Measurements from ENCODE around the gene ZMYM4. TPM values are rescaled to one million over a fixed set of nuclear protein-coding genes. Genes with fewer than 3 reads are reported as not detected.
A peak's percentile ranks its signal among the peaks of the same experiment; 100 is the strongest.

The ZMYM4 gene
- polyA plus RNA-seq, 1 experiment = 58.3 TPM

- no peak for DNase-seq (ENCODE audit: low read depth, low spot score)
- peak; percentile 29 for TF ChIP-seq CTCF (IDR thresholded peaks at IDR 0.05; ENCODE audit: low read depth, low read length)
- CTCF ChIA-PET = interaction anchor here (0.8 to 2.2 kb wide), 9 partner anchors 11 to 591 kb away, joined by 3 to 6 read pairs (median 3); no protein-coding TSS in a partner anchor
Measured at GRCh38 chr1:35443768-35444518, 175.4 kb downstream of the ZMYM4 start.

GRCh38 chr1:35444519-35444774 is 175.9 kb downstream of the ZMYM4 start:
- Histone ChIP-seq H3K27me3 (ENCODE audit: control insufficient read depth, insufficient read depth, low read length) (no peaks in the 10 kb centered on the region), H3K9me3 (ENCODE audit: control insufficient read depth, insufficient read depth, low read length) (no peaks in the 10 kb centered on the region), H3K27ac (ENCODE audit: low read depth, low read length) (no peak overlapping the region), H3K4me3 (ENCODE audit: low read depth, low read length) (no peak overlapping the region)
- ChIA-PET POLR2A (interaction anchor here (1.0 kb wide), 1 partner anchor 251 kb away, joined by 3 read pairs; the partner anchor contains the start of gene SFPQ), CTCF (interaction anchor here (0.9 to 2.2 kb wide), 5 partner anchors 11 to 592 kb away, joined by 3 to 6 read pairs (median 5); no protein-coding TSS in a partner anchor)
- no peak for DNase-seq (ENCODE audit: low read depth, low spot score)
- TF ChIP-seq CTCF (IDR thresholded peaks at IDR 0.05; ENCODE audit: low read depth, low read length) = no peak

More at GRCh38 chr1:35443768-35444518, 175.4 kb downstream of the ZMYM4 start:
- Histone ChIP-seq H3K27me3 (ENCODE audit: control insufficient read depth, insufficient read depth, low read length) (no peaks in the 10 kb centered on the region), H3K4me3 (ENCODE audit: low read depth, low read length) (no peak overlapping the region), H3K27ac (ENCODE audit: low read depth, low read length) (no peak overlapping the region), H3K9me3 (ENCODE audit: control insufficient read depth, insufficient read depth, low read length) (no peaks in the 10 kb centered on the region)
- POLR2A ChIA-PET = interaction anchor here (1.0 kb wide), 1 partner anchor 251 kb away, joined by 3 read pairs; the partner anchor contains the start of gene SFPQ

- DNase-seq (ENCODE audit: low read depth, low spot score) = no peak
- Histone ChIP-seq H3K27me3 (ENCODE audit: control insufficient read depth, insufficient read depth, low read length) (no peaks in the 10 kb centered on the region), H3K9me3 (ENCODE audit: control insufficient read depth, insufficient read depth, low read length) (no peaks in the 10 kb centered on the region), H3K4me3 (ENCODE audit: low read depth, low read length) (no peak overlapping the region), H3K27ac (ENCODE audit: low read depth, low read length) (no peak overlapping the region)
- TF ChIP-seq CTCF (IDR thresholded peaks at IDR 0.05; ENCODE audit: low read depth, low read length) = no peak
- ChIA-PET CTCF (interaction anchor here (0.6 to 9.6 kb wide), 3 partner anchors 21 to 279 kb away, joined by 3 to 220 read pairs (median 7); no protein-coding TSS in a partner anchor), POLR2A (no interaction called here)
Measured at GRCh38 chr1:35447278-35447677, 178.8 kb downstream of the ZMYM4 start.

GRCh38 chr1:35448344-35448801 is 179.9 kb downstream of the ZMYM4 start:
- H3K9me3 ChIP-seq (ENCODE audit: control insufficient read depth, insufficient read depth, low read length) = no peaks in the 10 kb centered on the region
- H3K4me3 ChIP-seq (ENCODE audit: low read depth, low read length) = peak overlapping the region; percentile 10; the same call in 1 of the 2 replicates
- peak; percentile 92 for DNase-seq (ENCODE audit: low read depth, low spot score)
- POLR2A ChIA-PET = interaction anchor here (1.5 kb wide), 1 partner anchor 109 kb away, joined by 5 read pairs; the partner anchor contains the start of genes KIAA0319L and NCDN
- H3K27ac ChIP-seq (ENCODE audit: low read depth, low read length) = peak overlapping the region; percentile 93
- TF ChIP-seq CTCF (IDR thresholded peaks at IDR 0.05; ENCODE audit: low read depth, low read length) = no peak
- CTCF ChIA-PET = interaction anchor here (0.5 to 9.6 kb wide), 3 partner anchors 112 to 131 kb away, joined by 4 to 220 read pairs (median 57); no protein-coding TSS in a partner anchor
- H3K27me3 ChIP-seq (ENCODE audit: control insufficient read depth, insufficient read depth, low read length) = no peaks in the 10 kb centered on the region
